Coronary artery (tissue), 2 donors: ENCODE measurements around the gene PRPF40B.

ENCODE experiments used
- DNase-seq: peaks from one replicate; pipeline ENCODE4 v3.0.0-alpha.2; 2017; ENCODE audit warnings: low spot score
- H3K27ac ChIP-seq, 2 donors: fragments of 200-600 bp; sonication (generic); one replicate each; pipeline ENCODE4 v1.5.1; 2016 to 2019
- H3K4me3 ChIP-seq: fragments of 200-600 bp; sonication (generic); 2 replicates; pipeline ENCODE4 v1.5.1; 2016; ENCODE audit warnings: mild to moderate bottlenecking, moderate library complexity
- CTCF ChIP-seq: fragments of 200-600 bp; sonication (generic); IDR thresholded peaks from one replicate; pipeline ENCODE4 v1.5.1; 2019; ENCODE audit warnings: antibody characterized with exemption

PRPF40B gene

GRCh38 chr12:49661191-49661590 is 37.8 kb downstream of the PRPF40B start:
- no peak for DNase-seq
- no peak for TF ChIP-seq CTCF
- peak overlapping the region in 1 of 2 donors; percentile 84 for H3K27ac ChIP-seq
- no peak overlapping the region for H3K4me3 ChIP-seq

- peak overlapping the region in 1 of 2 donors; percentile 84 for H3K27ac ChIP-seq
- H3K4me3 ChIP-seq, result no peak overlapping the region
- no peak for TF ChIP-seq CTCF
- no peak for DNase-seq
Observed at GRCh38 chr12:49661746-49662145, 38.4 kb downstream of the PRPF40B start.

GRCh38 chr12:49662998-49663843 is 39.9 kb downstream of the PRPF40B start:
- peak overlapping the region; percentile 74 to 84 for H3K27ac ChIP-seq

GRCh38 chr12:49664167-49664566 is 40.8 kb downstream of the PRPF40B start:
- no peak for DNase-seq
- Histone ChIP-seq H3K4me3 (no peak overlapping the region), H3K27ac (peak overlapping the region; percentile 74 to 84)
- TF ChIP-seq CTCF, result no peak

More at GRCh38 chr12:49662998-49663843, 39.9 kb downstream of the PRPF40B start:
- peak; percentile 83 for DNase-seq
- H3K4me3 ChIP-seq, result peak overlapping the region; percentile 7
- no peak for TF ChIP-seq CTCF

- Histone ChIP-seq H3K27ac (peak overlapping the region; percentile 74 to 77), H3K4me3 (no peak overlapping the region)
- TF ChIP-seq CTCF, result no peak
- DNase-seq, result no peak
Observed at GRCh38 chr12:49664591-49665239, 41.4 kb downstream of the PRPF40B start.

- DNase-seq, result no peak
- peak overlapping the region; percentile 16 to 62 for H3K27ac ChIP-seq
- no peak overlapping the region for H3K4me3 ChIP-seq
- no peak for TF ChIP-seq CTCF
Observed at GRCh38 chr12:49665384-49665783, 42.0 kb downstream of the PRPF40B start.
